ENCODE measurements around the gene MAP3K13.
"Not testable (repeated sequence)": the region's sequence is repeated elsewhere in the genome, so short reads cannot be mapped to it uniquely, and the experiment has no call there.

The MAP3K13 gene

GRCh38 chr3:185363662-185364203 lies 797 bp downstream of the MAP3K13 start:
- peak overlapping the region; percentile 82 for H3K4me3 ChIP-seq (ENCODE audit: low read length)
- peak overlapping the region; percentile 94 for H3K4me2 ChIP-seq (ENCODE audit: low read length)
- H2AFZ ChIP-seq (ENCODE audit: low read depth, low read length): peak overlapping the region; percentile 92
- no peaks in the 10 kb centered on the region for H3K36me3 ChIP-seq (replicated peaks; ENCODE audit: low read depth, low read length)
- H3K79me2 ChIP-seq (ENCODE audit: low read length): no peaks in the 10 kb centered on the region
- H3K9me3 ChIP-seq (ENCODE audit: insufficient read depth, low read length): no peaks in the 10 kb centered on the region
- no peaks in the 10 kb centered on the region for H4K20me1 ChIP-seq (ENCODE audit: insufficient read depth, low read length)
- H3K9ac ChIP-seq (ENCODE audit: low read length): peak overlapping the region; percentile 54
- no peak for TF ChIP-seq CTCF (IDR thresholded peaks at IDR 0.05; ENCODE audit: low read depth, low read length)
- TF ChIP-seq EZH2phosphoT487 (IDR thresholded peaks at IDR 0.05; ENCODE audit: low read depth): no peak
- H3K27me3 ChIP-seq (ENCODE audit: low read depth, low read length): peaks cover 37% of the 10 kb centered on the region
- no peak overlapping the region for H3K27ac ChIP-seq (ENCODE audit: low read length)
- peaks cover 11% of the 10 kb centered on the region for H3K4me1 ChIP-seq (ENCODE audit: low read length)

GRCh38 chr3:185365291-185366073 lies 2.5 kb downstream of the MAP3K13 start:
- no peak overlapping the region for H3K4me3 ChIP-seq (ENCODE audit: low read length)
- peaks cover 11% of the 10 kb centered on the region for H3K4me1 ChIP-seq (ENCODE audit: low read length)
- no peak for TF ChIP-seq CTCF (IDR thresholded peaks at IDR 0.05; ENCODE audit: low read depth, low read length)
- TF ChIP-seq EZH2phosphoT487 (IDR thresholded peaks at IDR 0.05; ENCODE audit: low read depth): no peak
- no peak overlapping the region for H2AFZ ChIP-seq (ENCODE audit: low read depth, low read length)
- no peaks in the 10 kb centered on the region for H4K20me1 ChIP-seq (ENCODE audit: insufficient read depth, low read length)
- no peaks in the 10 kb centered on the region for H3K36me3 ChIP-seq (replicated peaks; ENCODE audit: low read depth, low read length)
- no peak overlapping the region for H3K27ac ChIP-seq (ENCODE audit: low read length)
- no peaks in the 10 kb centered on the region for H3K9me3 ChIP-seq (ENCODE audit: insufficient read depth, low read length)
- no peaks in the 10 kb centered on the region for H3K79me2 ChIP-seq (ENCODE audit: low read length)
- H3K4me2 ChIP-seq (ENCODE audit: low read length): no peak overlapping the region
- peaks cover 41% of the 10 kb centered on the region for H3K27me3 ChIP-seq (ENCODE audit: low read depth, low read length)
- H3K9ac ChIP-seq (ENCODE audit: low read length): no peak overlapping the region

- Histone ChIP-seq H3K9ac (ENCODE audit: low read length) (no peak overlapping the region), H3K4me2 (ENCODE audit: low read length) (no peak overlapping the region), H3K9me3 (ENCODE audit: insufficient read depth, low read length) (no peaks in the 10 kb centered on the region), H3K27me3 (ENCODE audit: low read depth, low read length) (peaks cover 43% of the 10 kb centered on the region), H3K4me1 (ENCODE audit: low read length) (peaks cover 11% of the 10 kb centered on the region), H3K36me3 (replicated peaks; ENCODE audit: low read depth, low read length) (no peaks in the 10 kb centered on the region), H3K4me3 (ENCODE audit: low read length) (no peak overlapping the region), H3K27ac (ENCODE audit: low read length) (no peak overlapping the region), H3K79me2 (ENCODE audit: low read length) (no peaks in the 10 kb centered on the region), H2AFZ (ENCODE audit: low read depth, low read length) (no peak overlapping the region), H4K20me1 (ENCODE audit: insufficient read depth, low read length) (no peaks in the 10 kb centered on the region)
- no peak for TF ChIP-seq EZH2phosphoT487 (IDR thresholded peaks at IDR 0.05; ENCODE audit: low read depth)
- TF ChIP-seq CTCF (IDR thresholded peaks at IDR 0.05; ENCODE audit: low read depth, low read length): no peak
Measured at GRCh38 chr3:185366074-185366335, 3.1 kb downstream of the MAP3K13 start.

- peaks cover 11% of the 10 kb centered on the region for H3K4me1 ChIP-seq (ENCODE audit: low read length)
- TF ChIP-seq CTCF (IDR thresholded peaks at IDR 0.05; ENCODE audit: low read depth, low read length): no peak
- no peak for TF ChIP-seq EZH2phosphoT487 (IDR thresholded peaks at IDR 0.05; ENCODE audit: low read depth)
Measured at GRCh38 chr3:185366913-185367312, 4.0 kb downstream of the MAP3K13 start.

GRCh38 chr3:185370349-185370748 lies 7.4 kb downstream of the MAP3K13 start:
- not testable (repeated sequence) for H3K4me2 ChIP-seq (ENCODE audit: low read length); H3K4me3 ChIP-seq (ENCODE audit: low read length); H3K4me1 ChIP-seq (ENCODE audit: low read length); H3K27ac ChIP-seq (ENCODE audit: low read length); H2AFZ ChIP-seq (ENCODE audit: low read depth, low read length); H3K79me2 ChIP-seq (ENCODE audit: low read length); H4K20me1 ChIP-seq (ENCODE audit: insufficient read depth, low read length); H3K9ac ChIP-seq (ENCODE audit: low read length); H3K36me3 ChIP-seq (replicated peaks; ENCODE audit: low read depth, low read length); H3K9me3 ChIP-seq (ENCODE audit: insufficient read depth, low read length)
- H3K27me3 ChIP-seq (ENCODE audit: low read depth, low read length): peaks cover 33% of the 10 kb centered on the region

More at GRCh38 chr3:185366913-185367312, 4.0 kb downstream of the MAP3K13 start:
- Histone ChIP-seq H3K27ac (ENCODE audit: low read length) (no peak overlapping the region), H3K9ac (ENCODE audit: low read length) (no peak overlapping the region), H3K9me3 (ENCODE audit: insufficient read depth, low read length) (no peaks in the 10 kb centered on the region), H3K79me2 (ENCODE audit: low read length) (no peaks in the 10 kb centered on the region), H4K20me1 (ENCODE audit: insufficient read depth, low read length) (no peaks in the 10 kb centered on the region), H3K27me3 (ENCODE audit: low read depth, low read length) (peaks cover 51% of the 10 kb centered on the region), H3K4me3 (ENCODE audit: low read length) (no peak overlapping the region), H3K4me2 (ENCODE audit: low read length) (no peak overlapping the region), H2AFZ (ENCODE audit: low read depth, low read length) (no peak overlapping the region), H3K36me3 (replicated peaks; ENCODE audit: low read depth, low read length) (no peaks in the 10 kb centered on the region)
